GM06990 (cell line): ENCODE measurements around the gene PTPRN2.

Experiments
- DNase-seq: peaks from one replicate; pipeline ENCODE4 v3.0.0-alpha.2; 2011; ENCODE audit not compliant: insufficient read length; ENCODE audit errors: extremely low read depth
- H3K27me3 ChIP-seq: replicated peaks from 2 replicates; pipeline ENCODE4 v1.6.0; 2011; ENCODE audit warnings: low read length; ENCODE audit not compliant: control insufficient read depth, insufficient read depth
- H3K36me3 ChIP-seq: 2 replicates; pipeline ENCODE4 v1.5.1; 2011; ENCODE audit warnings: low read length; ENCODE audit not compliant: control insufficient read depth, insufficient read depth
- H3K4me3 ChIP-seq: replicated peaks from 2 replicates; pipeline ENCODE4 v1.5.1; 2011; ENCODE audit warnings: low read depth, mild to moderate bottlenecking, control low read depth, low read length
- CTCF ChIP-seq: IDR thresholded peaks from 2 replicates; pipeline ENCODE4 v1.5.1; 2011; ENCODE audit warnings: low read length, control low read depth, mild to moderate bottlenecking, inconsistent platforms; ENCODE audit not compliant: insufficient read depth, poor library complexity, severe bottlenecking

The PTPRN2 gene

GRCh38 chr7:158474488-158474887 lies 113.1 kb downstream of the PTPRN2 start:
- H3K4me3 ChIP-seq: no peak overlapping the region
- no peak for DNase-seq
- no peaks in the 10 kb centered on the region for H3K36me3 ChIP-seq
- no peaks in the 10 kb centered on the region for H3K27me3 ChIP-seq
- no peak for TF ChIP-seq CTCF

- TF ChIP-seq CTCF: no peak
- Histone ChIP-seq H3K4me3 (no peak overlapping the region), H3K27me3 (no peaks in the 10 kb centered on the region), H3K36me3 (no peaks in the 10 kb centered on the region)
- DNase-seq: no peak
Measured at GRCh38 chr7:158473946-158474345, 113.7 kb downstream of the PTPRN2 start.

- Histone ChIP-seq H3K27me3 (no peaks in the 10 kb centered on the region), H3K4me3 (no peak overlapping the region), H3K36me3 (no peaks in the 10 kb centered on the region)
- TF ChIP-seq CTCF: no peak
- DNase-seq: no peak
Measured at GRCh38 chr7:158473221-158473620, 114.4 kb downstream of the PTPRN2 start.

DNA sequence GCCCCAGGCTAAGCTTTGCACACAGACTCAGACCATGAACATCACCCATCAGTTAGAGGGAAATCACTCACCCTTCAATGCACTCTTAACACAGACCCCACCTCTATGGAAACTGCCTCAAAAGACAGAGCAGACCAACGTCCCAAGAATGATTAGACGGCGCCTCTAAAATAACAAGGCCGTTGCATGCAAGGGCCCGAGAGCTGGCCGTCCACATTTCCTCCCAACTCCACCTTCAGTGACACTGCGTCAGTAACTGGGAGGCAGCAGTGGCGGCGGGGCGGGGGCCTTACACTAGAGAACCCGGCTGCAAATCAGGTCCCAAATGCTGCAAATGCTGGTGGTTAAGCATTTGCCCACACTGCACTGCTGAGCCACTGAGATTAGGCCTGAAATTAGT lies 115.0 kb downstream of the PTPRN2 start:
- Histone ChIP-seq H3K27me3 (no peaks in the 10 kb centered on the region), H3K4me3 (no peak overlapping the region), H3K36me3 (no peaks in the 10 kb centered on the region)
- DNase-seq: no peak
- TF ChIP-seq CTCF: no peak

DNA sequence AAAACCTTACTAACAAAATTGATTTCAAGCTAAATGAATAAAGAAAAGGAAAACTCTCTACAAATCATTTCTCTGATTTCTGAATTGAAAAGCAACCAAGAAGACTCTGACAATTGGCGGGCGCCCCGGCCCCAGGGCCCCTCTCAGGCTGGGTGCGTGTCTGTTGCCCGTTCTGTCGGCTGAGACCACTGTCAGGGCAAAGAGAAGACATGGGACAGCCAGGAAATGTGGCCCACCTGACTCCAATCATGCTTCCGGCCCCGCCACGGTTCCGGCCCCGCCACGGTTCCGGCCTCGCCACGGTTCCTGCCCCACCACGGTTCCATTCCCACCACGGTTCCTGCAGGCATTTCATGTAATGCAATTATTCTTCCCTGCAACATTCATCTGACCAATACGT lies 115.9 kb downstream of the PTPRN2 start:
- DNase-seq: no peak
- Histone ChIP-seq H3K27me3 (no peaks in the 10 kb centered on the region), H3K36me3 (no peaks in the 10 kb centered on the region), H3K4me3 (no peak overlapping the region)
- TF ChIP-seq CTCF: no peak

DNA sequence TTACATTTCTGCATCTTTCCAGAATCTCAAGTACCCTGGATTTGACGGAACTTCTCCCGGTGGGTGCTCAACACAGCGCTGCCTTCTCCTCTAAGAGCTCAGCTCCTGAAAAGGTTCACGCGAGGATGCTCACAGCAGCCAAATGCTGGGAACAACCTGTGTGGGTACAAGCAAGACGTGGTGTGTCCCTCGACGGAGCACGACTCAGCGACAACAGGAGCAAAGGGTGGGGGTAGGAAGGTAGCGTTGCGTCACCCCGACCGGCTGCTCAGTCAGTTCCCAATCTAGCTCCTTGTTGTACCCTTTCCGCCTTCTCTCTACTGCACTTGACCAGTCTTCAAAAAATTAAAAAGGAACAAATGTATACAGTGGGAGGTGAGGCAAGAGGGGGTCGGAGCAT lies 117.3 kb downstream of the PTPRN2 start:
- no peak for DNase-seq
- Histone ChIP-seq H3K4me3 (no peak overlapping the region), H3K27me3 (no peaks in the 10 kb centered on the region), H3K36me3 (no peaks in the 10 kb centered on the region)
- no peak for TF ChIP-seq CTCF
